ENCODE results near the gene ADPRHL1.

Gene ADPRHL1

GRCh38 chr13:113403255-113404104 lies 49.8 kb downstream of the ADPRHL1 start:
- H3K4me3 ChIP-seq (replicated peaks in 1 of 2; ENCODE audit: low read depth in 2 of 2, low read length in 2 of 2): no peak overlapping the region
- DNase-seq (ENCODE audit: low read depth in 2 of 2): no peak
- TF ChIP-seq CTCF (IDR thresholded peaks at IDR 0.05; ENCODE audit: low read depth, low read length): no peak

- no peak overlapping the region for H3K4me3 ChIP-seq (replicated peaks in 1 of 2; ENCODE audit: low read depth in 2 of 2, low read length in 2 of 2)
- DNase-seq (ENCODE audit: low read depth in 2 of 2): no peak
- no peak for TF ChIP-seq CTCF (IDR thresholded peaks at IDR 0.05; ENCODE audit: low read depth, low read length)
These were observed 50.6 kb downstream of the ADPRHL1 start for GRCh38 chr13:113402471-113403254.

- DNase-seq (ENCODE audit: low read depth in 2 of 2): no peak
- no peak overlapping the region for H3K4me3 ChIP-seq (replicated peaks in 1 of 2; ENCODE audit: low read depth in 2 of 2, low read length in 2 of 2)
- TF ChIP-seq CTCF (IDR thresholded peaks at IDR 0.05; ENCODE audit: low read depth, low read length): no peak
These were observed 51.6 kb downstream of the ADPRHL1 start for GRCh38 chr13:113401452-113402415.

GRCh38 chr13:113400621-113401451 lies 52.5 kb downstream of the ADPRHL1 start:
- no peak for TF ChIP-seq CTCF (IDR thresholded peaks at IDR 0.05; ENCODE audit: low read depth, low read length)
- H3K4me3 ChIP-seq (replicated peaks in 1 of 2; ENCODE audit: low read depth in 2 of 2, low read length in 2 of 2): no peak overlapping the region
- no peak for DNase-seq (ENCODE audit: low read depth in 2 of 2)

GRCh38 chr13:113399755-113400149 lies 53.5 kb downstream of the ADPRHL1 start:
- no peak for TF ChIP-seq CTCF (IDR thresholded peaks at IDR 0.05; ENCODE audit: low read depth, low read length)
- H3K4me3 ChIP-seq (replicated peaks in 1 of 2; ENCODE audit: low read depth in 2 of 2, low read length in 2 of 2): no peak overlapping the region

More at GRCh38 chr13:113399755-113400149, 53.5 kb downstream of the ADPRHL1 start:
- no peak for DNase-seq (ENCODE audit: low read depth in 2 of 2)

Measured in cardiac fibroblast (primary cell).